SH-SY5Y (cell line): ENCODE results near the gene RPUSD3.

Experiments
- GATA2 ChIP-seq: IDR thresholded peaks from 2 replicates; pipeline ENCODE4 v1.6.1; 2011; ENCODE audit warnings: mild to moderate bottlenecking, low read depth, low read length
- GATA3 ChIP-seq: IDR thresholded peaks from 2 replicates; pipeline ENCODE4 v1.6.1; 2011; ENCODE audit warnings: low read depth, mild to moderate bottlenecking, low read length, moderate library complexity

- no peak for TF ChIP-seq GATA3
- no peak for TF ChIP-seq GATA2
These were observed 33.2 kb upstream of the RPUSD3 start for GRCh38 chr3:9876991-9877390.
